WTC11 (cell line): ENCODE data around the gene GLUD2. TPM values are rescaled to one million over a fixed set of nuclear protein-coding genes. Genes with fewer than 3 reads are reported as not detected.

Experiments
- ATAC-seq: fragments of 200-7000 bp; cut with Tn5 transposase; 2 replicates; pipeline ENCODE4 v1.10.0; 2021; ENCODE audit warnings: mild to moderate bottlenecking, moderate library complexity
- CTCF ChIA-PET: fragments of 300-600 bp; sonication (Branson Sonifier 250); formaldehyde crosslinking; loops from one replicate; lab custom pipeline; 2021; ENCODE audit warnings: antibody characterized with exemption; lab: Charles Lee
- POLR2A ChIA-PET: fragments of 350-600 bp; sonication (Branson Sonifier 250); formaldehyde crosslinking; loops from one replicate; lab custom pipeline; 2021; ENCODE audit warnings: antibody characterized with exemption; lab: Charles Lee
- DNase-seq: peaks from one replicate; pipeline ENCODE4 v3.0.0; 2021; ENCODE audit warnings: low spot score
- H3K27ac Mint-ChIP-seq: 2 replicates; pipeline ENCODE4 v1.8.0; 2021; ENCODE audit warnings: mixed read lengths
- H3K27me3 Mint-ChIP-seq: 2 replicates; pipeline ENCODE4 v1.8.0; 2021; ENCODE audit warnings: low read depth, mild to moderate bottlenecking, moderate library complexity, mixed read lengths
- H3K36me3 Mint-ChIP-seq: 2 replicates; pipeline ENCODE4 v1.8.0; 2021; ENCODE audit warnings: mixed read lengths
- H3K4me1 Mint-ChIP-seq: 2 replicates; pipeline ENCODE4 v1.8.0; 2022; ENCODE audit warnings: mixed read lengths
- H3K4me3 Mint-ChIP-seq: 2 replicates; pipeline ENCODE4 v1.8.0; 2021; ENCODE audit warnings: mild to moderate bottlenecking, moderate library complexity, mixed read lengths
- H3K9me3 Mint-ChIP-seq: 2 replicates; pipeline ENCODE4 v1.8.0; 2021; ENCODE audit warnings: mixed read lengths
- AR ChIP-seq: fragments of 250-450 bp; sonication (Bioruptor Pico); IDR thresholded peaks from 2 replicates; pipeline ENCODE4 v1.9.0; 2021; ENCODE audit warnings: mild to moderate bottlenecking
- ATF1 ChIP-seq: sonication (generic); formaldehyde crosslinking; IDR thresholded peaks from 2 replicates; pipeline ENCODE4 v1.8.1; 2023; ENCODE audit warnings: mild to moderate bottlenecking, moderate library complexity, missing genetic modification reagents
- CREB1 ChIP-seq: sonication (generic); formaldehyde crosslinking; IDR thresholded peaks from 2 replicates; pipeline ENCODE4 v1.8.0; 2023; ENCODE audit warnings: mild to moderate bottlenecking, missing genetic modification reagents
- CREM ChIP-seq: sonication (generic); formaldehyde crosslinking; IDR thresholded peaks from 2 replicates; pipeline ENCODE4 v1.8.1; 2022; ENCODE audit warnings: mild to moderate bottlenecking, missing genetic modification reagents, moderate library complexity
- E2F1 ChIP-seq: sonication (generic); formaldehyde crosslinking; IDR thresholded peaks from 2 replicates; pipeline ENCODE4 v1.8.0; 2022; ENCODE audit warnings: mild to moderate bottlenecking, missing genetic modification reagents
- ELF4 ChIP-seq: sonication (generic); formaldehyde crosslinking; IDR thresholded peaks from 2 replicates; pipeline ENCODE4 v1.8.1; 2022; ENCODE audit warnings: low read depth, mild to moderate bottlenecking, moderate library complexity, missing genetic modification reagents
- EMX1 ChIP-seq: fragments of 250-450 bp; sonication (Bioruptor Pico); IDR thresholded peaks from 2 replicates; pipeline ENCODE4 v1.8.0; 2021; ENCODE audit warnings: mild to moderate bottlenecking
- FOXJ3 ChIP-seq: sonication (generic); formaldehyde crosslinking; IDR thresholded peaks from 2 replicates; pipeline ENCODE4 v1.9.0; 2021; ENCODE audit warnings: missing genetic modification reagents, mild to moderate bottlenecking, borderline replicate concordance
- GTF2I ChIP-seq: fragments of 250-450 bp; sonication (Bioruptor Pico); conservative IDR thresholded peaks from 2 replicates; pipeline ENCODE4 v1.4.0; 2021; ENCODE audit warnings: mild to moderate bottlenecking
- MLX ChIP-seq: sonication (generic); formaldehyde crosslinking; IDR thresholded peaks from 2 replicates; pipeline ENCODE4 v1.8.1; 2023; ENCODE audit warnings: mild to moderate bottlenecking, missing genetic modification reagents, moderate library complexity
- NFYB ChIP-seq: sonication (generic); formaldehyde crosslinking; conservative IDR thresholded peaks from 2 replicates; pipeline ENCODE4 v1.8.0; 2022; ENCODE audit warnings: low read depth, missing genetic modification reagents
- NR3C1 ChIP-seq: sonication (generic); formaldehyde crosslinking; conservative IDR thresholded peaks from 2 replicates; pipeline ENCODE4 v1.8.1; 2023; ENCODE audit warnings: low read depth, mild to moderate bottlenecking, missing genetic modification reagents
- PRDM15 ChIP-seq: sonication (generic); formaldehyde crosslinking; IDR thresholded peaks from 2 replicates; pipeline ENCODE4 v1.8.0; 2022; ENCODE audit warnings: missing genetic modification reagents
- TCF7 ChIP-seq: sonication (generic); formaldehyde crosslinking; IDR thresholded peaks from 2 replicates; pipeline ENCODE4 v1.8.0; 2022; ENCODE audit warnings: mild to moderate bottlenecking, low read depth, missing genetic modification reagents, moderate library complexity
- TEAD4 ChIP-seq: sonication (generic); formaldehyde crosslinking; IDR thresholded peaks from 2 replicates; pipeline ENCODE4 v1.8.0; 2022; ENCODE audit warnings: mild to moderate bottlenecking, missing genetic modification reagents
- TP53 ChIP-seq: sonication (generic); formaldehyde crosslinking; IDR thresholded peaks from 2 replicates; pipeline ENCODE4 v1.8.1; 2023; ENCODE audit warnings: mild to moderate bottlenecking, missing genetic modification reagents
- ZBTB21 ChIP-seq: sonication (generic); formaldehyde crosslinking; IDR thresholded peaks from 2 replicates; pipeline ENCODE4 v1.8.1; 2023; ENCODE audit warnings: mild to moderate bottlenecking, missing genetic modification reagents, borderline replicate concordance
- ZBTB43 ChIP-seq: sonication (generic); formaldehyde crosslinking; IDR thresholded peaks from 2 replicates; pipeline ENCODE4 v1.8.1; 2023; ENCODE audit warnings: mild to moderate bottlenecking, missing genetic modification reagents
- ZNF138 ChIP-seq: sonication (generic); formaldehyde crosslinking; conservative IDR thresholded peaks from 2 replicates; pipeline ENCODE4 v1.8.1; 2022; ENCODE audit warnings: mild to moderate bottlenecking, moderate library complexity, missing genetic modification reagents
- ZNF219 ChIP-seq: sonication (generic); formaldehyde crosslinking; IDR thresholded peaks from 2 replicates; pipeline ENCODE4 v1.8.0; 2023; ENCODE audit warnings: missing genetic modification reagents, mild to moderate bottlenecking, borderline replicate concordance
- ZNF423 ChIP-seq: fragments of 250-450 bp; sonication (Bioruptor Pico); IDR thresholded peaks from 2 replicates; pipeline ENCODE4 v2.1.2; 2022; ENCODE audit warnings: mild to moderate bottlenecking, moderate library complexity
- ZNF671 ChIP-seq: fragments of 250-450 bp; sonication (Bioruptor Pico); IDR thresholded peaks from 2 replicates; pipeline ENCODE4 v1.8.0; 2021; ENCODE audit warnings: mild to moderate bottlenecking
- ZSCAN18 ChIP-seq: fragments of 250-450 bp; sonication (Bioruptor Pico); IDR thresholded peaks from 2 replicates; pipeline ENCODE4 v2.1.2; 2022; ENCODE audit warnings: mild to moderate bottlenecking, moderate library complexity
- total RNA-seq: library from RNA; stranded (reverse); gene quantifications from 3 replicates; pipeline ENCODE4 v1.2.3, GENCODE V29; 2021

GLUD2 gene
- total RNA-seq, 1 experiment from 2014 or later, result 0.57 TPM

GRCh38 chrX:120999413-120999812 is 48.0 kb upstream of the GLUD2 start (continued):
- TF ChIP-seq MLX (CRISPR knock-in tag) (no peak), ZNF138 (CRISPR knock-in tag) (no peak), ZNF423 (CRISPR knock-in tag) (no peak), GTF2I (CRISPR knock-in tag) (no peak), ZBTB43 (CRISPR knock-in tag) (no peak), ZNF671 (CRISPR knock-in tag) (no peak), E2F1 (no peak)

- H3K27me3 Mint-ChIP-seq, result no peaks in the 10 kb centered on the region
- DNase-seq (no peak), ATAC-seq (no peak)
- ChIA-PET CTCF (interaction anchor here (0.9 kb wide), 1 partner anchor 254 kb away, joined by 3 read pairs; no protein-coding TSS in a partner anchor), POLR2A (no interaction called here)
- H3K4me1 Mint-ChIP-seq, result peaks cover 7% of the 10 kb centered on the region
- H3K36me3 Mint-ChIP-seq, result no peaks in the 10 kb centered on the region
- no peaks in the 10 kb centered on the region for H3K9me3 Mint-ChIP-seq
- no peak for TF ChIP-seq PRDM15 (CRISPR knock-in tag)
- no peak for TF ChIP-seq ATF1
- no peak overlapping the region for H3K4me3 Mint-ChIP-seq
- no peak overlapping the region for H3K27ac Mint-ChIP-seq
Measured at GRCh38 chrX:121000589-121000988, 46.8 kb upstream of the GLUD2 start.

- H3K27ac Mint-ChIP-seq, result no peak overlapping the region
- no peaks in the 10 kb centered on the region for H3K36me3 Mint-ChIP-seq
- H3K4me1 Mint-ChIP-seq, result peaks cover 12% of the 10 kb centered on the region
- H3K27me3 Mint-ChIP-seq, result peaks cover 4% of the 10 kb centered on the region; the same call in 1 of the 2 replicates
- POLR2A ChIA-PET, result no interaction called here
- ATAC-seq, result no peak
- no peak overlapping the region for H3K4me3 Mint-ChIP-seq
- CTCF ChIA-PET, result no interaction called here
- DNase-seq, result no peak
- H3K9me3 Mint-ChIP-seq, result no peaks in the 10 kb centered on the region
- TF ChIP-seq ZSCAN18 (CRISPR knock-in tag) (no peak), EMX1 (CRISPR knock-in tag) (no peak), CREM (CRISPR knock-in tag) (no peak), AR (CRISPR knock-in tag) (no peak), ZBTB21 (CRISPR knock-in tag) (no peak), TEAD4 (CRISPR knock-in tag) (no peak), TP53 (CRISPR knock-in tag) (no peak), NFYB (CRISPR knock-in tag) (no peak), FOXJ3 (CRISPR knock-in tag) (no peak), NR3C1 (CRISPR knock-in tag) (no peak), CREB1 (CRISPR knock-in tag) (no peak), TCF7 (CRISPR knock-in tag) (no peak), ELF4 (CRISPR knock-in tag) (no peak), ZNF219 (no peak)
Measured at GRCh38 chrX:121008920-121009319, 38.5 kb upstream of the GLUD2 start.
